Mucosa of descending colon (tissue), 3 donors: ENCODE results near the gene CIAO2B. TPM values are rescaled to one million over a fixed set of nuclear protein-coding genes. Genes with fewer than 3 reads are reported as not detected.
"Not testable (repeated sequence)": the region's sequence is repeated elsewhere in the genome, so short reads cannot be mapped to it uniquely, and the experiment has no call there.

Experiments used
- ATAC-seq: fragments of 200-7000 bp; cut with Tn5 transposase; one replicate; pipeline ENCODE4 v1.9.1; 2020; ENCODE audit warnings: mild to moderate bottlenecking, moderate library complexity
- DNase-seq, 3 donors: peaks; one replicate each; pipeline ENCODE4 v3.0.0-alpha.2; 2020
- H3K36me3 ChIP-seq: fragments of 200-600 bp; one replicate; pipeline ENCODE4 v1.8.0; 2021; ENCODE audit warnings: low read depth, mild to moderate bottlenecking
- H3K4me1 ChIP-seq: fragments of 200-600 bp; one replicate; pipeline ENCODE4 v1.8.0; 2021; ENCODE audit warnings: low read depth, mild to moderate bottlenecking
- H3K4me3 ChIP-seq: fragments of 200-600 bp; one replicate; pipeline ENCODE4 v1.8.0; 2021; ENCODE audit warnings: mild to moderate bottlenecking
- H3K9me3 ChIP-seq: fragments of 200-600 bp; one replicate; pipeline ENCODE4 v1.8.0; 2021; ENCODE audit warnings: mild to moderate bottlenecking
- intact Hi-C, 2 donors: fragments of 100-400 bp; cut with DNase I in 1 of 2; cut with micrococcal nuclease in 1 of 2; formaldehyde crosslinking; loops; one replicate each; pipeline versions ENCODE4 v1.11.0 to v1.11.1; 2022; cut with DNase I, micrococcal nuclease
- total RNA-seq, 3 donors: library from RNA; stranded (reverse); fragmentation: NEBNext Ultra II Directional in 2 of 3; extraction: Animal tissue kit (Norgen Biotek cat#: 25700) in 2 of 3; gene quantifications; one replicate each; pipeline versions ENCODE4 v1.2.1 to v1.2.4, GENCODE V29; 2021 to 2023
- TF ChIP-seq, protein P1 (sequence below): fragments of 200-600 bp; IDR thresholded peaks from one replicate; pipeline ENCODE4 v1.8.0; 2022; ENCODE audit warnings: antibody characterized with exemption, mild to moderate bottlenecking
- donor health status: DM: no; HTN: no; CAD: no; lungs with moderate emphysema.
- donor health status: DM: no; HTN: no; CAD: no.
- donor health status: DM: no; HTN: yes; CAD: no.

The CIAO2B gene
- total RNA-seq, 3 donors from 2014 or later = 72.5 to 78.1 (median 76.5) TPM

DNA sequence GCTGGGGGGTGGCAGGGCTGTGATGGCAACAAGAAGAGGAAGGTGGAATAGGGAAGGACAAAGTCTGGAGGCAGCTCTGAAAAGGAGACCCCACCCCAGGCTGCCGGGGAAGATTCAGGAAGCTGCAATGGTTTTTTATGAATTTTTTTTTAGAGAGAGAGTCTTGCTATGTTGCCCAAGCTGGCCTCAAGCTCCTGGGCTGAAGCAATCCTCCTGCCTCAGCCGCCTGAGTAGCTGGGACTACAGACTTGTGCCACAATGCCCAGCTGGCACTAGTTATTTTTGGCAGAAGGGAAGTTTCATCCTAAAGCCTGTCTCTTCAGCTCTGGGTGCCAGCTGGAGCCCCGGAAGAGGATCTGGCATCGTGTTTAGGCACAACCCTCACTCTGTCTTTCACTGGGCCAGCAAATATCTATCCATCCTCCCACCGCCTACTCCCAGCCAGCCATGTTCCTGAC is 25.5 kb upstream of the CIAO2B start:
- peaks cover 41% of the 10 kb centered on the region for H3K4me1 ChIP-seq
- ATAC-seq = peak; percentile 7
- TF ChIP-seq, protein P1, sequence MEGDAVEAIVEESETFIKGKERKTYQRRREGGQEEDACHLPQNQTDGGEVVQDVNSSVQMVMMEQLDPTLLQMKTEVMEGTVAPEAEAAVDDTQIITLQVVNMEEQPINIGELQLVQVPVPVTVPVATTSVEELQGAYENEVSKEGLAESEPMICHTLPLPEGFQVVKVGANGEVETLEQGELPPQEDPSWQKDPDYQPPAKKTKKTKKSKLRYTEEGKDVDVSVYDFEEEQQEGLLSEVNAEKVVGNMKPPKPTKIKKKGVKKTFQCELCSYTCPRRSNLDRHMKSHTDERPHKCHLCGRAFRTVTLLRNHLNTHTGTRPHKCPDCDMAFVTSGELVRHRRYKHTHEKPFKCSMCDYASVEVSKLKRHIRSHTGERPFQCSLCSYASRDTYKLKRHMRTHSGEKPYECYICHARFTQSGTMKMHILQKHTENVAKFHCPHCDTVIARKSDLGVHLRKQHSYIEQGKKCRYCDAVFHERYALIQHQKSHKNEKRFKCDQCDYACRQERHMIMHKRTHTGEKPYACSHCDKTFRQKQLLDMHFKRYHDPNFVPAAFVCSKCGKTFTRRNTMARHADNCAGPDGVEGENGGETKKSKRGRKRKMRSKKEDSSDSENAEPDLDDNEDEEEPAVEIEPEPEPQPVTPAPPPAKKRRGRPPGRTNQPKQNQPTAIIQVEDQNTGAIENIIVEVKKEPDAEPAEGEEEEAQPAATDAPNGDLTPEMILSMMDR = no peak

DNA sequence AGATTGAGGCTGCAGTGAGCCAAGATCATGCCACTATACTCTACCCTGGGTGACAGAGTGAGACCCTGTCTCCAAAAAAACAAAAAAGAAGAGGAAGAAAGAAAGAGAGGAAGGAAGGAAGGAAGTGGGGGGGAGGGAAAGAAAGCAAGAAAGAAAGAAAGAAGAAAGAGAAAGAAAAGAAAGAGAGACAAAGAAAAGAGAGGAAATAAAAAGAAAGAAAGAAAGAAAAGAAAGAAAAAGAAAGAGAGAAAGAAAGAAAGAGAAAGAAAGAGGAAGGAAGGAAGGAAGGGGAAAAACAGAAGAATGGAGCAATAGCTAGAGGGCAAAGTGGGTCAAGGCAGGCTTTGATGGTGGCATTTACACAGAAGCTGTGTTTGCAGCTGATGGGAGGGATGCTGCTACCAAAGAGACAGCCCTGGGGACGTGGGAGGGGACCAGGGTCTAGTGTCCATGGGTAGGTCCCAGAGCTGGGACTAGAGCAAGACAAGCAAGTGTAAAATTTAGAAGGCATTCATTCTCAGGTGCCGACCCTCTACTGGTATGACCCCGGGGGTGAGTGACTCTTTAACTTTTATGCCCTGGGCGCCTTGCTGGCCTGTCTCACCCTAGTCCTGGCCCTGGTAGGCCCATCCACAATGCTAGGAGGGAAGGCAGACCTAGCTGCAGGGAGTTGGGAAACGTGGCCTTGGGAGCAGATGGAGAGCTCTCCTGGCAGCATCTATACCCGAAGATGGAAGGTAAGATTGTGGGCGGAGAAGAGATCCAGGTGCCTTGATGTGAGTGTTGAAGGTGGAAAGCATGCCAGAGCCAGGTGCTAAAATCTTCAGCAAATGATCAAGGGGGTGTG is 24.9 kb upstream of the CIAO2B start:
- H3K4me3 ChIP-seq = no peak overlapping the region
- H3K36me3 ChIP-seq = no peaks in the 10 kb centered on the region
- no peaks in the 10 kb centered on the region for H3K9me3 ChIP-seq
- ATAC-seq (no peak), DNase-seq (no peak)
- intact Hi-C loops = loop anchor here in 1 of 2 donors (10.0 kb wide), 1 partner anchor 196 kb away; the partner anchor contains the start of genes B3GNT9, FBXL8 and TRADD
- H3K4me1 ChIP-seq = peaks cover 43% of the 10 kb centered on the region
- TF ChIP-seq, protein P1 = no peak

More for the DNA sequence above, 25.5 kb upstream of the CIAO2B start:
- intact Hi-C loops = loop anchor here in 1 of 2 donors (10.0 kb wide), 1 partner anchor 195 kb away; the partner anchor contains the start of genes B3GNT9, FBXL8 and TRADD
- Histone ChIP-seq H3K9me3 (no peaks in the 10 kb centered on the region), H3K4me3 (no peak overlapping the region), H3K36me3 (no peaks in the 10 kb centered on the region)
- DNase-seq = peak in 2 of 3 donors; percentile 48 to 52

DNA sequence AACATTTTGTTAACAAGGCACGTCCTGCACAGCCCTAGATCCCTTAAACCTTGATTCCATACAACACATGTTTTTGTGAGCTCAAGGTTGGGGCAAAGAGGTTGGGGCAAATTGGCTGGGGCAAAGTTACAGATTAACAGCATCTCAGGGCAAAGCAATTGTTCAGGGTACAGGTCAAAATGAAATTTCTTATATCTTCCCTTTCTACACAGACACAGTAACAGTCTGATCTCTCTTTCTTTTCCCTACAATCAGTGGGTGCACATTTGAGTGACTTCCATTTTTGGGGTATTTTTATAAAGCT is 21.9 kb upstream of the CIAO2B start:
- not testable (repeated sequence) for H3K4me3 ChIP-seq, H3K36me3 ChIP-seq, ATAC-seq, H3K9me3 ChIP-seq, DNase-seq
- intact Hi-C loops = loop anchor here in 1 of 2 donors (10.0 kb wide), 1 partner anchor 199 kb away; the partner anchor contains the start of genes B3GNT9, FBXL8 and TRADD
- H3K4me1 ChIP-seq = peaks cover 40% of the 10 kb centered on the region

DNA sequence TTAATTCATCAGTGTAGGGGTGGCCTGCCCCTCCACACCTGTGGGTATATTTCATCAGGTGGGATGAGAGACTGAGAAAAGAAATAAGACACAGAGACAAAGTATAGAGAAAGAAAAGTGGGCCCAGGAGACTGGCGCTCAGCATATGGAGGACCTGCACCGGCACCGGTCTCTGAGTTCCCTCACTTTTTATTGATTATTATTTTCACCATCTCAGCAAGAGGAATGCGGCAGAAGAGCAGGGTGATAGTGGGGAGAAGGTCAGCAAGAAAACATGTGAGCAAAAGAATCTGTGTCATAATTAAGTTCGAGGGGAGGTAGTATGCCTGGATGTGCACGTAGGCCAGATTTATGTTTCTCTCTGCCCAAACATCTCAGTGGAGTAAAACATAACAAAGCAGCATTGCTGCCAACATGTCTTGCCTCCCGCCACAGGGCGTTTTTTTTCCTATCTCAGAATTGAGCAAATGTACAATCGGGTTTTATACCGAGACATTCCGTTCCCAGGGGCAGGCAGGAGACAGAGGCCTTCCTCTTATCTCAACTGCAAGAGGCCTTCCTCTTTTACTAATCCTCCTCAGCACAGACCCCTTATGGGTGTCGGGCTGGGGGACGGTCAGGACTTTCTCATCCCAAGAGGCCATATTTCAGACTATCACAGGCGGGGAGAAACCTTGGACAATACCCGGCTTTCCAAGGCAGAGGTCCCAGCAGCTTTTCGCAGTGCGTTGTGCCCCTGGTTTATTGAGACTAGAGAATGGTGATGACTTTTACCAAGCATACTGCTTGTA is 21.4 kb upstream of the CIAO2B start:
- intact Hi-C loops = loop anchor here in 1 of 2 donors (10.0 kb wide), 1 partner anchor 199 kb away; the partner anchor contains the start of genes B3GNT9, FBXL8 and TRADD
- H3K4me1 ChIP-seq = peaks cover 37% of the 10 kb centered on the region
- not testable (repeated sequence) for H3K36me3 ChIP-seq, H3K9me3 ChIP-seq, H3K4me3 ChIP-seq, ATAC-seq
- peak in 1 of 3 donors; percentile 45 for DNase-seq

DNA sequence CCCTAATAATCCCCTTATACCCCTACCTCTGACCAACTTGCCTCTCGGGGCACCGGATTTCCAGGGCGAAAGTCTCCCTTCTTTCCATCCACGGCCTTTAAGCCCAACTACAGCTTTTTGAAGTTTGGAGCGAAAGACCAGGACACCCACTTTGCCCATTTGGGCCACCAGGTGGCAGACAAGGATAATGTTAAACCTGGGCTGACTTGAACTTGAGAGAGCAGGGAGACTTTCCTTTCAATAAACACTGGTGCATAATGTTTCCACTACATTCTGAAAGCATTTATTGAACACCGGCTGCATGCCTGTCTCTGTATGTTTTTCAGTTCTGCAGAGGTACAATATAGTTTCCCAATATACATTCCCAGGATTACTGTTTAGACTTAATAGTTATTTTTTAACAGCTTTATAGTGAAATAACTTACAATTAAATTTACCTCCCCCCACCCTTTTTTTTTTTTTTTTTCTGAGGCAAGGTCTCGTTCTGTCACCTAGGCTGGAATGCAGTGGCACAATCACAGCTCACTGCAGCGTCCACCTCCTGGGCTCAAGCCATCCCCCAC is 20.0 kb upstream of the CIAO2B start:
- intact Hi-C loops = loop anchor here in 1 of 2 donors (10.0 kb wide), 1 partner anchor 201 kb away; the partner anchor contains the start of genes B3GNT9, FBXL8 and TRADD
- TF ChIP-seq, protein P1 = peak; percentile 49
- H3K36me3 ChIP-seq = no peaks in the 10 kb centered on the region
- H3K4me3 ChIP-seq = no peak overlapping the region
- DNase-seq (peak in 2 of 3 donors; percentile 88 to 94), ATAC-seq (peak; percentile 85)
- peaks cover 32% of the 10 kb centered on the region for H3K4me1 ChIP-seq
- no peaks in the 10 kb centered on the region for H3K9me3 ChIP-seq

DNA sequence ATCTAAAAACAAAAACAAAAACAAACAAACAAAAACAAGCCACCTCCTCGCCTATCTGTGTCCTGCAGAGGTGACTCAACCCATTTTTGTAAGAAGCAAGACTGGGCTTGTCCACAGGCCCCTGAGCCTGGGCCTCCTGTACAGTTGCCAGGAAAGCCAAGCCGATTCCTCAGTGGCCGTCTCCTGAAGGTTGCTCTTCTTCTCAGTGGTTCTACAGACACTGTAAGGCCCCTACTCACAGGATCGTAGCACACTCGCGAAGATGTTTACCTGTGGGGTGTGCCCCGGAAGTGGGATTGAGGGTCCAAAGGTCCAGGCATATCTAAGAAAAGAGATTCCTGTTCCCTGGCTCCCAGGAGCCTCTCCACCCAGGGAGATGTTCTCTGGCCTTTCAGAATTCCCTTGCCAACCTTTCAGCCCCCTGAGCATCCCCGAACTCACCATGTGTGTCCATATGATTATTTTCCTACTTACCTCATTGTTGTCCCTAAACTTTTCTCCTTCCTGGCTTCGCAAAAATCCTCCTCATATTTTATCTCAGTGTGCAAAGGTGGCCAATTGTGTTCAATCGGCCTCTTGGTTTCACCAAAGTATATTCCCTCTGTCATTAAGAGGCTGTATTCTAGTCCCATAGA is 19.4 kb upstream of the CIAO2B start:
- DNase-seq = peak in 2 of 3 donors; percentile 79 to 84
- TF ChIP-seq, protein P1 = no peak
- ATAC-seq = peak; percentile 91
- Histone ChIP-seq H3K9me3 (no peaks in the 10 kb centered on the region), H3K36me3 (no peaks in the 10 kb centered on the region), H3K4me1 (peaks cover 34% of the 10 kb centered on the region), H3K4me3 (no peak overlapping the region)
- intact Hi-C loops = loop anchor here in 1 of 2 donors (10.0 kb wide), 1 partner anchor 201 kb away; the partner anchor contains the start of genes B3GNT9, FBXL8 and TRADD
